CD4-positive, alpha-beta T cell treated with Interleukin-4 for 4 hours (primary cell): ENCODE measurements around the gene SNX2.
"Not testable (repeated sequence)": the region's sequence is repeated elsewhere in the genome, so short reads cannot be mapped to it uniquely, and the experiment has no call there.

ENCODE experiments used
- DNase-seq: peaks from one replicate; pipeline ENCODE4 v3.0.0-alpha.2; 2020

The SNX2 gene

DNA sequence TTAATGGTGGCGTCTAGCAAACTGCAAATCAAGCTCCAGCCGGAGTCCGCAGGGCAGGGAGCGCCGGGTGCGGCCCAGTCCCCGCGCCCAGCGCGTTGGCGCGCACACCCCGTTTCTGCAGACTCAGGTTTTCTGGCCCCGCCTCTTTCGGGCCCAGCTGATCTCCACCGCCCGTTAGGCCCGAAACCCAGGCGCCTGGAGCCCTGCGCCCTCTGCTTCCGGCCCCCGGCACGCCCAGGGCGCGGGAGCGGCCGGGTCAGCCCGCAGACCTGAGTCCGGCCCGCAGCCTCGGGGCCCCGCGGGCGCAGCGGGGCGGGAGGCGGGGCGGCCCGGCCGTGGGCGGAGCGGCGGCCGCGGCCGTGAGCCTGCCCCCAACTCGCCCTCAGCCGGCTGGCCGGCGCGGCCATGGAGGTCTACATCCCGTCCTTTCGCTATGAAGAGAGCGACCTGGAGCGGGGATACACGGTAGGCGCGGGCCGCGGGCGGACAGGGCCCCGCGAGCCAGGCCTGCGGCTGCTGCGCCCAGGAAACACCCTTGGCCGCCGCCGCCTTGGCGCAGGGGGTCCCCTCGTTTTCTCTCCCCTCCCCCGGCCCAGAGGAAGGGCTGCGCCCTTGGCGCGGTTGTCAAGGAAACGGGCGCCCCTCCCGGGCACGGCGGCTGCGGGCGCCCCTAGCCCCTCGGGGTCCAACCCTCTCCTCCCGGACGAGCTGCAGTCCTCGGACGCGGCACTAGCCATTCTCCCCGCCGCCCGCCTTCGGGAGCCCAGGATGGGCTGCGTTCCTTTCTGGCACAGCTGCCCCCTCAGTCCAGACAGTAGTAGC lies 70.6 kb downstream of the SNX2 start, which contains the start of gene SNX24:
SNX24 (plus strand) TSS at position 385 of the 822 bp plus-strand sequence; CDS start at position 406, 21 bp downstream.
- peak; percentile 71 for DNase-seq

DNA sequence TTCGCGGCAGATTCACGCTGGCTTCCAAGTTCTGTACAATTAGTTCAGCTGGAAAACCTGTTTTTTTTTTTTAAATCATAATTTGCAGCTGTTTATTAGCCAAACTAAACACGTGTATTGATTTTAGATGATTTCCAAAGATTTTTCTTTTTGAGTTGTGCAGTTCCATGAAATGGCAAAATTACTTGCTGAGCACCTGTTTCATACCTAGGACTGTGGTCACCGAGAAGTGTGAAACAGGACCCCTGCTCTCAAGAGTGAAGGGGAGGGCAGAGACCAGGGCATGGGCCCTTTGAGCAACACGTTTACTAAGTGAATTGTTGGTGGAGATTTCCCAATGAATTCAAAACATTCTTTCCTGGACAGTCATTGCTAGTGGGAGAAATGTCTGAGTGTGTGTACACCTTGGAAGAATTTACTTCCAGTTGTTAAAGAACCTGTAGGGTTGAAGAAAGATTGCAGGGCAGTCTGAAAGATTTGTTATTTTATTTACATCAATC lies 71.2 kb downstream of the SNX2 start:
- no peak for DNase-seq

DNA sequence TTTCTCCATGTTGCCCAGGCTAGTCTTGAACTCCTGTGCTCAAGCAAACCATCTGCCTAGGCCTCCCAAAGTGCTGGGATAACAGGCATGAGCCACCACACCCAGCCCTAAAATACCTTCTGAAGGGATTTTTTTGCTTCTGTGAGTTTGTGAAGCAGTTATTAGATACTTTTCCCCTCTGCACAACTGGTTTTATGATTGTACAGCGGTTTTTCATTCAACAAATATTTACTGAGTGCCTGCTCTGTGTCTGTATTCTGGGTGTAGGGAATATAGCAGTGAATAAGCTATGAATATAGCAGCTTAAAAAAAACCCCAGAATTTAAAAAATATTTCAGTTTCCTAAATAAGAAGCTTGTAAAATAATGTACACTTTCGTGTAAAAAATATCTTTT lies 72.8 kb downstream of the SNX2 start:
- no peak for DNase-seq

DNA sequence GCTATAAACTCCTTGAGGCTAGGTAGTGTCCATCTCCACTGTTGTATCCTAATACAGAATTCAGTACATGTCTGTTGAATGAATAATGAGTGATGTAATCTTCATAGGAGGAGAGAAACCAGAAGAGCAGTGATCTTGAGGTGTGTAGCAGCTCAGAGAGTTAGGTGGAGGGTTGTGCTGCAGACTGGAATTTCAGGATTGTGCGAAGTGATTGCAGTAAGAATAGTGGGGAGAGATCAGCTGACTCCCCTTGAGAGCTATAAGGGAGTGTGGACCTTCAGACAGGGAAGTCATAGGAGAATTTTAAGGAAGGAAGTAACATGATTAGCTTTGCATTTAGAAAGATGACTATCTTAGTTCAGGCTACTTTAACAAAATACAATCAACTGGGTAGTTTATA lies 74.9 kb downstream of the SNX2 start:
- DNase-seq, result no peak

DNA sequence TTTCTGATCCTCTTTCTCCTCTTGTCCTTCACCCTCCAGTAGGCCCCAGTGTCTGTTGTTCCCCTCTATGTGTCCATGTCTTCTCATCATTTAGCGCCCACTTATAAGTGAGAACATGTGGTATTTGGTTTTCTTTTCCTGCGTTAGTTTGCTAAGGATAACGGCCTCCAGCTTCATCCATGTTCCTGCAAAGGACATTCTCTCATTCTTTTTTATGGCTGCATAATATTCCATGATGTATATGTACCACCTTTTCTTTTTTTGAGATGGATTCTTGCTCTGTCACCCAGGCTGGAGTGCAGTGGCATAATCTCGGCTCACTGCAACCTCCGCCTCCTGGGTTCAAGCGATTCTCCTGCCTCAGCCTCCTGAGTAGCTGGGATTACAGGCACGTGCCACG lies 82.7 kb downstream of the SNX2 start:
- not testable (repeated sequence) for DNase-seq

DNA sequence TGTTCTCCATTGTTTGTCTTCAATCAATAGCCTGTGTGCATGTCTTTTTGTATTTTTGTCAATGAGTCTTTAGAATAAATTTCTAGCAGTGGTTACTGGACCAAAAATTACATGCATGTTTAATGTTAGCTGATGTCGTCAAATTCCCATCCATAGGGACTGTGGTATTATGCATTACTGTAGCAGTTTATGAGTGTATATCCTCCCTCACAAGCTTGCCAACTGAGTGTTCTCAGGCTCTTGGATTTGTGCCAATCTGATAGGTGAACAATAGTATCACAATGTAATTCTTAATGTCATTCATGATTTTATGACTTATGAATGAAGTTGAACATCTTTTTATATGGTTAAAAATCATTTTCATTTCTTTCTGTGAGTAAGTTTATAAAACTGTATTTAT lies 83.6 kb downstream of the SNX2 start:
- DNase-seq, result no peak

DNA sequence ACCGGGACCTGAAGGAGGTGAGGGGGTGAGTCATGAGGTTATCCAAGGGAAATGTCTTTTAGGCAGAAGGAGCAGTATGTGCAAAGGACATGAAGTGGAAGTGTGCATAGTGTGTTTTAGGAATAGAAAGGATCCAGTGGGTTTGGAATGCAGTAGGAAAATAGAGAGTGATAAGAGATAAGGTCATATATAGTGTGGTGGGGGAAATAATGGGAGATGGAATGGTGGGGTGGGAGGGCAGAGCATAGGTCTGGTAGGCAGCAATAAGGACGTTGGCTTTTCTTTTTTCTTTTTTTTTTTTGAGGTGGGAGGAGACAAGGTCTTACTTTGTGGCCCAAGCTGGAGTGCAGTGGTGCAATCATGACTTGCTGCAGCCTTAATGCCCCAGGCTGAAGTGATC lies 88.4 kb downstream of the SNX2 start:
- DNase-seq, result no peak

DNA sequence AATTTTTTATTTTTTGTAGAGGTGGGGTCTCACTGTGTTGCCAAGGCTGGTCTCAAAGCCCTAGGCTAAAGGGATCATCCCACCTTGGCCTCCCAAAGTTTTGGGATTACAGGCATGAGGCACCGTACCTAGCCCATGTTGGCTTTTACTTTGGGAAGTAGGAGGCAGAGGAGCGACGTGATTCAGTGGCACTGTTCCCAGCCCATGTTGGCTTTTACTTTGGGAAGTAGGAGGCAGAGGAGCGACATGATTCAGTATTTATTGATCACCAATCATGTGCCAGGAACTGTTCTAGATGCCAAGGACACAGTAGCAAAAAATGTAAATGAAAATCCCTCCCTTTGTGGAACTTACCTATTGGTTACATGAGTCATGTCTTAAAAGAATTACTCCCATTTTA lies 88.8 kb downstream of the SNX2 start:
- DNase-seq, result no peak

DNA sequence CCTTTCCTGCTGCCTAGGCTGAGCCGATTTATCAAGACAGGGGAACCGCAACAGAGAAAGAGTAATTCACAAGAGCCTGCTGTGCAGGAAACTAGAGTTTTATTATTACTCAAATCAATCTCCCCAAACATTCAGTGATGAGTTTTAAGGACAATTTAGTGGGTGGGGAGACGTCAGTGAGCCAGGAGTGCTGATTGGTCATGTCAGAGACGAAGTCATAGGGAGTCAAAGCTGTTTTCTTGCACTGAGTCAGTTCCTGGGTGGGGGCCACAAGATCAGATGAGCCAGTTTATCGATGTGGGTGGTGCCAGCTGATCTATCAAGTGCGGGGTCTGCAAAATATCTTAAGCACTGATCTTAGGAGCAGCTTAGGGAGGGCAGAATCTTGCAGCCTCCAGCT lies 89.5 kb downstream of the SNX2 start:
- DNase-seq, result no peak

DNA sequence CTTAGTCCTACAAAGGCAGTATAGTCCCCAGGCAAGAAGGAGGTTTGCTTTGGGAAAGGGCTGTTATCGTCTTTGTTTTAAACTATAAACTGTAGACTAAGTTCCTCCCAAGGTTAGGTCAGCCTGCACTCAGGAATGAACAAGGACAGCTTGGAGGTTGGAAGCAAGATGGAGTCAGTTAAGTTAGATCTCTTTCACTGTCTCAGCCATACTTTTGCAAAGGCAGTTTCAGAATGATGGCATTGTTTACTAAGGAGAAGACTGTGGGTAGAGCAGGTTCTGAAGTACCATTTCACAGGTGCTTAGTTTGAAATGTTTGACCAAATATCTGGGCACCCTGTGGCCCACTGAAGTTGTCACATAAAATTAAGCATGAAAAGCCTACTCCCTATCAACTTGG lies 90.0 kb downstream of the SNX2 start:
- DNase-seq, result no peak

DNA sequence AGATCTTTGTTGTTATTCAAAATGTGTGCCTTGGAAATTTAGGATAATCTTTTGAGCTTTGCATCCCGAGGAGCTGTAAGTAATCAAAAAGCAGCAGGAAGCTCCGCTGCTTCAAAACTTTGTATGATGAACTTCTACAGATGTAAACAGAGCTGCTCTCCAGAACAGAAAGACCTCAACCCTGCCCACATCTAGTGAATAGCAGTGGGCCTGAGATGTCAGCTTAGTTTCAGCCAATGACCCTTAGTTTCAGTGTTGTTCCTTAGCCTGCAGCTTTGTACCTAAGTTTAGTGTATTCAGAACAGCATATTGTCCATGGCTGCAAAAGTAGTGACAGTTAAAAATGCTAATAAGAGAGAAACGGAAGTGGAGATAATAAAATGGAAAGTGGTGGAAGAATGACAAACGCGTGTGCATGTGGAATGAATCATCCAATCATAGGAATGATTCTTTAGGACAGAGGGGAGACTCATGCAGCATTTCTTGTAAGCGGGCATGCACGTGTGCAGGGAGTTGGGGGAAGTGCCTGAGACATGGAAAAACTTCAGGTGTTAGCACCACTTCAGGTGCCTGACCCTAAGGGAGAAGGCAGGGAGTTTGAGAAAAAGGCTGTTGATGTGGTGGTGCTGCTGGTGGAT lies 95.5 kb downstream of the SNX2 start:
- no peak for DNase-seq

DNA sequence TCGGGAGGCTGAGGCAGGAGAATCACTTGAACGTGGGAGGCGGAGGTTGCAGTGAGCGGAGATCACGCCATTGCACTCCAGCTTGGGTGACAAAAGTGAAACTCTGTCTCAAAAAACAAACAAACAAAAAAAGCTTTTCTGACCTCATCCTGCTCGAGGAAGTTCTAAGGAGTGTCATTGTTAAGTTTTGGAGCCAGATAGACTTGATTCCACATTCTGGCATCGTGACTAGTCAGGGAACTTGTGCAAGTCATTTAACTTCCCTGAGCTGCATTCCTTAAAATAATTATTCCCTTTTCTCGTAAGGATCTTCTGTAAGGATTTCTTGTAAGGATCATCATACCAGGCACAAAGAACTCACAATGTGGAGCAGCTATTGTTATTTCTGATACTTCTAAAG lies 96.8 kb downstream of the SNX2 start:
- DNase-seq, result no peak

DNA sequence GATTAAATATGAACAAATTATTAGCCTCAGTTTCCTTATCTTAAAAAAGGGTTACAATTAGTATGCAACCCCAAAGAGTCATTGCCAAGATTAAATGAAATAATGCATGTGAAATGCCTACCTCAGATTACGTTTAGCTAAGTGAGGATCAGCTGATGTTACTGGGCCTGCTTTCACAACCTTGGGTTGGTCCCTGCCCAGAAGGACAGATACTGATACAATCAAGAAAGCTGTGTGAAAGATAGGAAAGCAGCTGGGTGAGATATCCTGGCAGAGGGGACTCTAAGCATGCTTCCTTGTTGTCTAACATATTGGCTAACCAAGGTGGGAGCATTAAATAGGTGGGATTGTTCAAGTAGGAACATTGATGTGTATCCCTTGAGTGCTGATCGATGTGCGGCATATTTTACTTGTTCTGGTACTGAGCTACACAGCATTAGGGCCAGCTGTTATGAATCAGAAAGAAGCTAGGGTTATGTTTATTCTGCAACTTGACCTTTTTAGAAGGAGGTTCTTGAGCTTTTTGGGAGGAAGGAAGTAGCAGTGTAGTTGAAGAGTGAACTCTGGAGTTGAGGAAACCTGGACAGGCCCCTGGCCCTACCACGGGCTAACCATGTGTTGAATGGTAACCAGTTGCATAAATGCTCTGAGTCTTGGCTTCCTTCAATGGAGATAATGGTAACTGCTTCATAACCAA lies 99.4 kb downstream of the SNX2 start:
- no peak for DNase-seq

DNA sequence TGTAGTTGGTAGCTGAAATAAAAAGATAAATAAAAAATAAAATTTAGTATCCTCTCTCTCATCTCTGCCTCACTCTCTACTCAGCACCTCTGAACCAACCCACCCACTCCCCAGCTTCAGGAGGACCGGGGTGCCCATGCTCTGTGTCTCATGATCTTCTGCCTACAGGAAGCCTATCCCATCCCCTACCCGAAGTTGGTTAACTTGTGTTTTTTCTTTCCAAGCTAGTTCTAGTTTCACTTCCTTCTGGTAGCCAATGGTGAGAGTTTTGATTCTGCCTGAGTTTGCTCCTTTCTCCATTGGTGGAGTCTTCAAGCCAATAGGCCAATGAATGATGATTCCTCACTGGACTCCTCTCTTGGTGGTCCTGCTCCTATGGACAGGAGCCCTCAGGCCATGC lies 102.6 kb downstream of the SNX2 start:
- no peak for DNase-seq

DNA sequence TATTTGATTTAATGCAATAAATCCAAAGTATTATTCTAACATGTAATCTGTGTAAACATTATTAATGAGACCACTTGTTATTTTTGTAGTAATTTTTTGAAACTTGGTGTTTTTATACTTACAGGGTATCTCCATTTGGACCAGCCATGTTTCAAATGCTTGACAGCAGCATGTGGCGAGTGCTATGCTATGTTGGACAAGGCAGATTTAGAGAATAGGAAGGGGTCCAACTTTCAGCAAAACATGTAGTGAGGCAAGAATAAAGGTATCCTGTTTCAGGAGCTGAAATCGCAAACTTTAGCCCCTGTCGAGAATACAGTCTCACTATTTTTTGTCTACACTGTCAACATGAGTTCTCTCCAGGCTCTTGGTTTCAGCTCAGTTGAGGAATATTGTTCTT lies 104.2 kb downstream of the SNX2 start:
- no peak for DNase-seq
